ENCODE results near the gene KIAA0825. TPM values are rescaled to one million over a fixed set of nuclear protein-coding genes. Genes with fewer than 3 reads are reported as not detected.

KIAA0825 gene
- total RNA-seq, 1 experiment from 2014 or later, result 1.3 TPM

- no peak overlapping the region for H3K4me3 Mint-ChIP-seq
- H3K27ac Mint-ChIP-seq, result no peak overlapping the region
- DNase-seq (ENCODE audit: low spot score) (no peak), ATAC-seq (no peak)
- ChIA-PET CTCF (no interaction called here), POLR2A (no interaction called here)
- peaks cover 36% of the 10 kb centered on the region for H3K9me3 Mint-ChIP-seq
- H3K4me1 Mint-ChIP-seq, result peaks cover 10% of the 10 kb centered on the region
- no peaks in the 10 kb centered on the region for H3K27me3 Mint-ChIP-seq (ENCODE audit: low read depth)
- TF ChIP-seq ZNF219 (CRISPR knock-in tag; IDR thresholded peaks at IDR 0.05; ENCODE audit: borderline replicate concordance) (no peak), CTCF (IDR thresholded peaks at IDR 0.05) (no peak), RORB (CRISPR knock-in tag; IDR thresholded peaks at IDR 0.05) (no peak)
- peaks cover 18% of the 10 kb centered on the region for H3K36me3 Mint-ChIP-seq
Measured at GRCh38 chr5:94103514-94104245, 514.7 kb downstream of the KIAA0825 start.

Other genes starting within 250 kb of the KIAA0825 start
- 15.6 to 15.7 TPM (median 15.7 TPM) in 3 replicates for gene SLF1, start 65 bp upstream of the KIAA0825 start, total RNA-seq (2021)